GM12801 (cell line): ENCODE data around the gene SSUH2.

Source experiments
- TF ChIP-seq, protein P1 (sequence below): IDR thresholded peaks from one replicate; pipeline ENCODE4 v1.5.1; 2011; ENCODE audit warnings: control low read depth; ENCODE audit not compliant: insufficient read length; ENCODE audit errors: extremely low read depth

The SSUH2 gene

DNA sequence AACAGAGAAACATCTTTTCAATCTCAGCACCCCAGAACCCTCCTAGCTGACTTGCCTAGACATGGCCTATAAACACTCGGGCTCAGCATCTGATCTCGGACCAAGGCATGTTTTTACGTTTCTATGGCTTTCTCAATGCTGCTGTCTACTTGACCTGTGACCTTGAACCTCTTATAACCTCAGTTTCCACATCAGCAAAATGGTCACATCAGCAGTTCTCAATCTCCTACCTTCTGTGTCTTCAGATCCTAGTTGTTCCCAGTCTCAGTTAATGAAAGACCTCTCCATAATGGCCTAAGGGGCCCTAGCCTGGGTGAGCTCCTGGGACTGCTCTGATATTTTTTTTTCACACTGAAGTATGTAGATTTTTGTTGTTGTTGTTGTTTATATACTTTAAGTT, 39.6 kb downstream of the SSUH2 start:
- TF ChIP-seq, protein P1, sequence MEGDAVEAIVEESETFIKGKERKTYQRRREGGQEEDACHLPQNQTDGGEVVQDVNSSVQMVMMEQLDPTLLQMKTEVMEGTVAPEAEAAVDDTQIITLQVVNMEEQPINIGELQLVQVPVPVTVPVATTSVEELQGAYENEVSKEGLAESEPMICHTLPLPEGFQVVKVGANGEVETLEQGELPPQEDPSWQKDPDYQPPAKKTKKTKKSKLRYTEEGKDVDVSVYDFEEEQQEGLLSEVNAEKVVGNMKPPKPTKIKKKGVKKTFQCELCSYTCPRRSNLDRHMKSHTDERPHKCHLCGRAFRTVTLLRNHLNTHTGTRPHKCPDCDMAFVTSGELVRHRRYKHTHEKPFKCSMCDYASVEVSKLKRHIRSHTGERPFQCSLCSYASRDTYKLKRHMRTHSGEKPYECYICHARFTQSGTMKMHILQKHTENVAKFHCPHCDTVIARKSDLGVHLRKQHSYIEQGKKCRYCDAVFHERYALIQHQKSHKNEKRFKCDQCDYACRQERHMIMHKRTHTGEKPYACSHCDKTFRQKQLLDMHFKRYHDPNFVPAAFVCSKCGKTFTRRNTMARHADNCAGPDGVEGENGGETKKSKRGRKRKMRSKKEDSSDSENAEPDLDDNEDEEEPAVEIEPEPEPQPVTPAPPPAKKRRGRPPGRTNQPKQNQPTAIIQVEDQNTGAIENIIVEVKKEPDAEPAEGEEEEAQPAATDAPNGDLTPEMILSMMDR = no peak

DNA sequence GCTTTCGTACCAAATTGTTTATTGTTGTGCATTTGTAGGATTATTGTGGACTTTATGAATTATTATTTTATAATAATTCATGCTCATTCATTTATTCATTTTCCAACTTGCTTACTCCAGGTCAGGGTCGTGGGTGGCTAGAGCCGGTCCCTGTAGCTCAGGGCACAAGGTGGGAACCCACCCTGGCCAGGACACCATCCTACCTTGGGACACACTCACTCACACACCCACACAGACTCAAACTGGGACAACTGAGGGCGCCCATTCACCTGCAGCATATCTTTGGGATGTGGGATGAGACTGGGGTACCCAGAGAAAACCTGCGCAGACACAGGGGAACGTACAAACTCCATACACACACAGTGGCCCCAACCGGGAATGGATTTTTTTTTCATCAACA, 40.6 kb downstream of the SSUH2 start:
- TF ChIP-seq, protein P1 = no peak

DNA sequence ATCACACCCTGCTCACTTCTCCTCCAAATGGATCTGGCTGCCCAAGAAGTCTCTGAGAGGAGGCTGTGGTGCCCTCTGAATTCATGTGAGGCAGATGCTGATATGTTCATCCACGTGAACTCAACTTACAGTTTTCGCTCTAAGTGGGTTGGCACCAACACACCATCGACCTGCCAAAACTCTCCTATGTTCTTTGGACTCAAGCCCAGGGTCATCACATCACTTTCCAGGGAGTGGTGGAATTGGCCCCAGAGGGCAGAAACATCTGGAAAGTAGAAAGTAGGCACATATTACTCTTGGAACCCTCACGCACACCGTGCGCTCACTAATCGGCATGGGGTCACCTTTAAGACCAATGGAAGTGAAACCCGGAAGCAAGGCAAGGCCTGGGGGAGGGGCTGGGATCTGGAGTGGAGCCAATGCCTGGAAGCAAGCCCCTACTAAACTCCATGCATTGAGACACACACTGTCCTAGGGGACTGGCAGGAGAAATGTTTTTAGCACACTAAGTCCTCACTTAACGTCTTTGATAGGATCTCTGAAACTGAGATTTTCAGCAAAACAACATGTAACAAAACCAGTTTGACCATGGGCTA, 41.4 kb downstream of the SSUH2 start:
- TF ChIP-seq, protein P1 = no peak

DNA sequence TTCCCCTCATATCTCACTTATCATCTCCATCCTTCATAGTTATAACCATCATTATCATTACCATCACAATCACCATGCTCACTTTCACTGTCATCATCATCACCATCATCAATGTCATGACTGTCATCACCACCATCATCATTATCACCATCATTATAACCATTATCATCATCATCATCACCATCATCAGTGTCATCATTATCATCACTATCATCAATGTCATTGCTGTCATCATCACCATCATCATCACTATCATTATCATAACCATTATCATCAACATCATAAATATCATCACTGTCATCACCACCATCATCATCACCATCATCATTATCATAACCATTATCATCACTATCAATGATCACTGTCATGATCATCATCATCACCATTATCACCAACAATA, 44.1 kb downstream of the SSUH2 start:
- TF ChIP-seq, protein P1 = no peak

DNA sequence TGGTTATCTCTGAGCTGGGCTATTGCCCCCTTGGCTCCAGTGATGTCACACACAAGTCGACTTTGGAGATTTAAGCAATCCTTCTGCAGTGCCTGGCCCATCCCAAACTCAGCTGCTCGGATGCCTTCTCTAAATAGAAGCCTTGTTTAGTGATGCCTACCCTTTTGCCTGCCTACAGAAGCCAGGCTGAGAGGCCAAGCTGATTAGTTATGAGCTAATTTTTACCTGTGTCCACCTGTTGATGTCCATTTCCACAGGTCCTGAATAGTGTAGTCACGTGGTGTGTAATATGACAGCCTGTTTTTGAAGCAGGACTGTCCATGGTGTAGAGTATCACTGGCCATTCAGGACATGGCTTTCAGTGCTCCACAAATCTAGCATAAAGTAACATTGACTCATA, 45.5 kb downstream of the SSUH2 start:
- TF ChIP-seq, protein P1 = no peak

DNA sequence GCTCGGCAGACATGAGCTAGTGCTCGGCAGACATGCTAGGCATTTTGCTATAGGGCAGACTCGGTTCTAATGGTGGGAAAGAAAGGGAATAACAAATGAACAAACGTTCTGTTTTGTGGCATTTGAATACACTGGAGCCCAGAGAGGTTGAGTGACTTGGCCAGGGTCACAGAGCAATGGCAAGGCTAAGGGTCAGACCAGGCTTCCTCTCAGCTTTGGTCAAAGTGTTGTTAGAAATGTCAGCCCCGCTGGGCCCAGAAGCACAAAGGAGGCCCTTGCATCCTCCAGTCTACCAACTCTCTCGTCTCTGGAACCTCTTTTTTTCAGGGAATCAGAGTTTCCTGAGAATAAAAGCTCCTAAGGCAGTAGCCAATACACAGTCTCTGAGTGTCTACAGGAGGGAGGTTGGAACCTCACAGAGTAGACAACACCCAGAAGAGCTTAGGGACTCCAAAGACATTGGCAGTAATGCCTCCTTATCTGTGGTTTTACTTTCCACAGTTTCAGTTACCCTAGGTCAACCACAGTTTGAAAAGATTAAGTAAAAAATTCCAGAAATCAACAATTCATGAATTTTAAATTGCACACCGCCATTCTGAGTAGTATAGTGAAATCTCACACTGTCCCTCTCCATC, 47.3 kb downstream of the SSUH2 start:
- TF ChIP-seq, protein P1 = no peak

DNA sequence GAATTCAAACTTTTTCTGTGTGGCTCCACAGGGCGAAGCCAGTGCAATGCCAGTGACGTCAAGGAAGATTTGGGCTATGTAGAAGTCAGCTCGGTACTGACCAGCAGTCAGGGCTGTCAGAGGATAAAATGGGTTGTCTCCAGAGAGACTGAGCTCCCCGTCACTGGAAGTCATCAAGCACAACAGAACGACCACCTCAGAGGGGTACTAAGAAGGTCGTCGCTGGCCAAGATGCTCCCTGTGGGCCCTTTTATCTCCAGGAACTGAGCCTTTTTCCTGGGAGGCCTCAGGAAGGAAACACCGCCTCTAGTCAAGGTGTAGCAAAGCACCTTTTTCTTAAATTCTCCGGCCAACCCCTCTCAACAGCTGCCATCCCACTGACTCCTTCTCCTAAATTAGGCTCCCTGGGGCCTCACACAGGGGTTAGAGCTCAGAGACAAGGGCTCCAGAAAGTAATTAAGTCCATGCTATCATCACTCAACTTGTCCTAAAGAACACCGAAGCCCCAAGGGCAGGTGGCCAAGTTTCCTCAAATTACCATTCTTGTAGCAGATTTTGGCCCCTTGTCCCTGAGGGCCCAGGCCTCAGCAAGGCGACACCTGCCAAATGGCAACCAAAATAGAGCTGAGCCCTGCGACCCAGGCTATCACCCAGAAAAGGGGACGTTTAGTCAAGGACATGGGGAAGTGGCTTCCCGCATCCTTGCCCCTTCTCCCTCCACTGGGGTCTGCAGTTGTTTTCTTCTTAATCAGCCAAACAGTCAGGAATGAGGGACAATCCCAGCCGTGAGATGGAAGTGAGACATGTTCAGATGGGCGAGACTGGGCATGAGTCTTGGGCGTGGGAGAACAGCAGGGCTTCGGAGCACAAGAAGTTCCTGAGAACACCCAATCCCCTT, 48.0 kb downstream of the SSUH2 start:
- TF ChIP-seq, protein P1 = no peak
